ENCODE data around the gene PTPRA. TPM values are rescaled to one million over a fixed set of nuclear protein-coding genes. Genes with fewer than 3 reads are reported as not detected.

PTPRA gene
- total and polyA plus RNA-seq, 2 of the 13 experiments (the other 11 are each of a cell fraction or from before 2014, with no cell fraction given), result 47.2 to 127 TPM

DNA sequence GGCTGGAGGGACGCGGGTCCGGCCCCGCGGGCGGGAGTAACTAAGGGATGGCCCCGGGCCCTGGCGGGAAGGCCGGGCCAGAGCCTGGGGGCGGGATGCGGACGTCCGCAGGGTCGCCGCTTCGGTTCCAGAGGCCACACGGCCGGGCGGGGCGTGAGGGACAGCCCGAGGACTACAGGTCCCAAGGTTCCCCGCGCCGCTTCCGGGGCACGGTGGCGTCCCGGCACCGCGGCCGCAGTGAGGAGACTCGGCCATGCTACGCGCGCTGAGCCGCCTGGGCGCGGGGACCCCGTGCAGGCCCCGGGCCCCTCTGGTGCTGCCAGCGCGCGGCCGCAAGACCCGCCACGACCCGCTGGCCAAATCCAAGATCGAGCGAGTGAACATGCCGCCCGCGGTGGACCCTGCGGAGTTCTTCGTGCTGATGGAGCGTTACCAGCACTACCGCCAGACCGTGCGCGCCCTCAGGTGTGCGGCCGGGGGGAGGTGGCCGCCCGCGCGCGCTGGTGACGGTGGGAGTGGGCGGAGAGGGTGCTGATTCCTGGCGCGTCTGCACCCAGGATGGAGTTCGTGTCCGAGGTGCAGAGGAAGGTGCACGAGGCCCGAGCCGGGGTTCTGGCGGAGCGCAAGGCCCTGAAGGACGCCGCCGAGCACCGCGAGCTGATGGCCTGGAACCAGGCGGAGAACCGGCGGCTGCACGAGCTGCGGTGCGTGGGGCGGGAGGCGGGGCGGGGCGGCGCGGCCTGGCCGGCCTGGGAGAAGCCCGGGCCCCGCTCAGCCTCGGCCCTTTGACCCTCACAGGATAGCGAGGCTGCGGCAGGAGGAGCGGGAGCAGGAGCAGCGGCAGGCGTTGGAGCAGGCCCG is 172.8 kb downstream of the PTPRA start, which contains the start of gene MRPS26 (continued):
- TF ChIP-seq ZFP36L1 (CRISPR knock-in tag; IDR thresholded peaks at IDR 0.05) (peak; percentile 78; the same call in 1 of the 2 replicates), ZBTB1 (CRISPR knock-in tag; IDR thresholded peaks at IDR 0.05; ENCODE audit: borderline replicate concordance) (0 out of 2 replicates have a peak, but pooled peaks have one; percentile 17), ZNF720 (CRISPR knock-in tag; IDR thresholded peaks at IDR 0.05) (peak; percentile 70; the same call in 1 of the 2 replicates), U2AF1 (optimal IDR thresholded peaks at IDR 0.05; ENCODE audit: low read depth, low read length) (peak; percentile 79), SIN3A (IDR thresholded peaks at IDR 0.05; ENCODE audit: borderline replicate concordance, low read depth, low read length) (peak; percentile 87), POLR2A (IDR thresholded peaks at IDR 0.05; ENCODE audit: insufficient read depth in 1 of 2, low read depth in 2 of 2, low read length in 2 of 2) (peak; percentile 77 to 94), ZNF496 (CRISPR knock-in tag; IDR thresholded peaks at IDR 0.05; ENCODE audit: insufficient replicate concordance) (no peak), FOXA1 (IDR thresholded peaks at IDR 0.05) (no peak), FOXA1 (CRISPR knock-in tag; IDR thresholded peaks at IDR 0.05) (peak; percentile 45; the same call in 1 of the 2 replicates), ZNF549 (CRISPR knock-in tag; IDR thresholded peaks at IDR 0.05) (no peak; the same call in none of the 2 replicates), ZBTB20 (CRISPR knock-in tag; IDR thresholded peaks at IDR 0.05; ENCODE audit: borderline replicate concordance, low read depth) (peak; percentile 48), ZNF678 (CRISPR knock-in tag; IDR thresholded peaks at IDR 0.05) (no peak; the same call in none of the 2 replicates), ZNF781 (CRISPR knock-in tag; IDR thresholded peaks at IDR 0.05; ENCODE audit: borderline replicate concordance, not compliant biosample characterization) (peak; percentile 20), MBD4 (IDR thresholded peaks at IDR 0.05; ENCODE audit: borderline replicate concordance, low read length) (no peak), MXI1 (IDR thresholded peaks at IDR 0.05; ENCODE audit: borderline replicate concordance, low read depth, low read length) (peak; percentile 94; the same call in 2 of the 3 replicates), ATAD3A (CRISPR knock-in tag; IDR thresholded peaks at IDR 0.05) (no peak; the same call in 1 of the 2 replicates), ZNF12 (CRISPR knock-in tag; IDR thresholded peaks at IDR 0.05) (peak; percentile 83)
- TF ChIP-seq, protein P1, sequence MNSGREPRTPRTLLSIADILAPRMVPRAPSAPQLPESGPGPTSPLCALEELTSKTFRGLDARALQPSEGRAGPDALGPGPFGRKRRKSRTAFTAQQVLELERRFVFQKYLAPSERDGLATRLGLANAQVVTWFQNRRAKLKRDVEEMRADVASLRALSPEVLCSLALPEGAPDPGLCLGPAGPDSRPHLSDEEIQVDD (CRISPR knock-in tag; IDR thresholded peaks at IDR 0.05; ENCODE audit: borderline replicate concordance), result peak; percentile 90
- TF ChIP-seq, protein P2, sequence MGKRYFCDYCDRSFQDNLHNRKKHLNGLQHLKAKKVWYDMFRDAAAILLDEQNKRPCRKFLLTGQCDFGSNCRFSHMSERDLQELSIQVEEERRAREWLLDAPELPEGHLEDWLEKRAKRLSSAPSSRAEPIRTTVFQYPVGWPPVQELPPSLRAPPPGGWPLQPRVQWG (CRISPR knock-in tag; IDR thresholded peaks at IDR 0.05; ENCODE audit: borderline replicate concordance, low read depth), result no peak
- TF ChIP-seq, protein P3, sequence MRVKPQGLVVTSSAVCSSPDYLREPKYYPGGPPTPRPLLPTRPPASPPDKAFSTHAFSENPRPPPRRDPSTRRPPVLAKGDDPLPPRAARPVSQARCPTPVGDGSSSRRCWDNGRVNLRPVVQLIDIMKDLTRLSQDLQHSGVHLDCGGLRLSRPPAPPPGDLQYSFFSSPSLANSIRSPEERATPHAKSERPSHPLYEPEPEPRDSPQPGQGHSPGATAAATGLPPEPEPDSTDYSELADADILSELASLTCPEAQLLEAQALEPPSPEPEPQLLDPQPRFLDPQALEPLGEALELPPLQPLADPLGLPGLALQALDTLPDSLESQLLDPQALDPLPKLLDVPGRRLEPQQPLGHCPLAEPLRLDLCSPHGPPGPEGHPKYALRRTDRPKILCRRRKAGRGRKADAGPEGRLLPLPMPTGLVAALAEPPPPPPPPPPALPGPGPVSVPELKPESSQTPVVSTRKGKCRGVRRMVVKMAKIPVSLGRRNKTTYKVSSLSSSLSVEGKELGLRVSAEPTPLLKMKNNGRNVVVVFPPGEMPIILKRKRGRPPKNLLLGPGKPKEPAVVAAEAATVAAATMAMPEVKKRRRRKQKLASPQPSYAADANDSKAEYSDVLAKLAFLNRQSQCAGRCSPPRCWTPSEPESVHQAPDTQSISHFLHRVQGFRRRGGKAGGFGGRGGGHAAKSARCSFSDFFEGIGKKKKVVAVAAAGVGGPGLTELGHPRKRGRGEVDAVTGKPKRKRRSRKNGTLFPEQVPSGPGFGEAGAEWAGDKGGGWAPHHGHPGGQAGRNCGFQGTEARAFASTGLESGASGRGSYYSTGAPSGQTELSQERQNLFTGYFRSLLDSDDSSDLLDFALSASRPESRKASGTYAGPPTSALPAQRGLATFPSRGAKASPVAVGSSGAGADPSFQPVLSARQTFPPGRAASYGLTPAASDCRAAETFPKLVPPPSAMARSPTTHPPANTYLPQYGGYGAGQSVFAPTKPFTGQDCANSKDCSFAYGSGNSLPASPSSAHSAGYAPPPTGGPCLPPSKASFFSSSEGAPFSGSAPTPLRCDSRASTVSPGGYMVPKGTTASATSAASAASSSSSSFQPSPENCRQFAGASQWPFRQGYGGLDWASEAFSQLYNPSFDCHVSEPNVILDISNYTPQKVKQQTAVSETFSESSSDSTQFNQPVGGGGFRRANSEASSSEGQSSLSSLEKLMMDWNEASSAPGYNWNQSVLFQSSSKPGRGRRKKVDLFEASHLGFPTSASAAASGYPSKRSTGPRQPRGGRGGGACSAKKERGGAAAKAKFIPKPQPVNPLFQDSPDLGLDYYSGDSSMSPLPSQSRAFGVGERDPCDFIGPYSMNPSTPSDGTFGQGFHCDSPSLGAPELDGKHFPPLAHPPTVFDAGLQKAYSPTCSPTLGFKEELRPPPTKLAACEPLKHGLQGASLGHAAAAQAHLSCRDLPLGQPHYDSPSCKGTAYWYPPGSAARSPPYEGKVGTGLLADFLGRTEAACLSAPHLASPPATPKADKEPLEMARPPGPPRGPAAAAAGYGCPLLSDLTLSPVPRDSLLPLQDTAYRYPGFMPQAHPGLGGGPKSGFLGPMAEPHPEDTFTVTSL (CRISPR knock-in tag; IDR thresholded peaks at IDR 0.05; ENCODE audit: borderline replicate concordance), result 0 out of 2 replicates have a peak, but pooled peaks have one; percentile 39
- TF ChIP-seq, protein P4, sequence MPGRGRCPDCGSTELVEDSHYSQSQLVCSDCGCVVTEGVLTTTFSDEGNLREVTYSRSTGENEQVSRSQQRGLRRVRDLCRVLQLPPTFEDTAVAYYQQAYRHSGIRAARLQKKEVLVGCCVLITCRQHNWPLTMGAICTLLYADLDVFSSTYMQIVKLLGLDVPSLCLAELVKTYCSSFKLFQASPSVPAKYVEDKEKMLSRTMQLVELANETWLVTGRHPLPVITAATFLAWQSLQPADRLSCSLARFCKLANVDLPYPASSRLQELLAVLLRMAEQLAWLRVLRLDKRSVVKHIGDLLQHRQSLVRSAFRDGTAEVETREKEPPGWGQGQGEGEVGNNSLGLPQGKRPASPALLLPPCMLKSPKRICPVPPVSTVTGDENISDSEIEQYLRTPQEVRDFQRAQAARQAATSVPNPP (CRISPR knock-in tag; IDR thresholded peaks at IDR 0.05), result peak; percentile 93
